ENCODE data around the gene VWA8. TPM values are rescaled to one million over a fixed set of nuclear protein-coding genes. Genes with fewer than 3 reads are reported as not detected.
A peak's percentile ranks its signal among the peaks of the same experiment; 100 is the strongest.

Gene VWA8
- polyA plus RNA-seq, 1 of the 3 experiments (the other 2 are of a cell fraction) = 5.5 TPM

DNA sequence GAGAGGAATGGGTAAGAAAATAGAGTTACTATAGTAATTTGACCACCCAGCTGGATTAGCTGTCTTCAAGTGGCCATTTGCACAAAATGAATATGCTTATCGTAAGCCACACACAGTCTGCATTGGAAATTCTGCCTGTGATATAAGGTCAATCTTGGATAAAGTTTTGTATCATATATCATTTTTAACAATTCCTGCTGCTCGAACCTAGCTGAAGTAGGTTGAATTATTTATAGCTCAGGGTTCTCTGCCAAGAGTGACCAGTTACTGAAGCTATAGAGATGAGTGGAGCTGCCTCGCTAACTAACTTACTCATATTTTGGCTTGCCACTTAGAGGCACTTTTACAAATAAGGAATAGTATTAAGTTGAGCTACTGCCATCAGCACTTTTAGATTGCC lies 282.7 kb downstream of the VWA8 start (continued):
- TF ChIP-seq, protein P1, sequence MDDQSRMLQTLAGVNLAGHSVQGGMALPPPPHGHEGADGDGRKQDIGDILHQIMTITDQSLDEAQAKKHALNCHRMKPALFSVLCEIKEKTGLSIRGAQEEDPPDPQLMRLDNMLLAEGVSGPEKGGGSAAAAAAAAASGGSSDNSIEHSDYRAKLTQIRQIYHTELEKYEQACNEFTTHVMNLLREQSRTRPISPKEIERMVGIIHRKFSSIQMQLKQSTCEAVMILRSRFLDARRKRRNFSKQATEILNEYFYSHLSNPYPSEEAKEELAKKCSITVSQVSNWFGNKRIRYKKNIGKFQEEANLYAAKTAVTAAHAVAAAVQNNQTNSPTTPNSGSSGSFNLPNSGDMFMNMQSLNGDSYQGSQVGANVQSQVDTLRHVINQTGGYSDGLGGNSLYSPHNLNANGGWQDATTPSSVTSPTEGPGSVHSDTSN (IDR thresholded peaks at IDR 0.05) = peak; percentile 64
- TF ChIP-seq SMC3 (IDR thresholded peaks at IDR 0.05; ENCODE audit: low read depth, low read length) (no peak), NFIC (IDR thresholded peaks at IDR 0.05; ENCODE audit: borderline replicate concordance) (peak; percentile 49; the same call in 1 of the 2 replicates)

DNA sequence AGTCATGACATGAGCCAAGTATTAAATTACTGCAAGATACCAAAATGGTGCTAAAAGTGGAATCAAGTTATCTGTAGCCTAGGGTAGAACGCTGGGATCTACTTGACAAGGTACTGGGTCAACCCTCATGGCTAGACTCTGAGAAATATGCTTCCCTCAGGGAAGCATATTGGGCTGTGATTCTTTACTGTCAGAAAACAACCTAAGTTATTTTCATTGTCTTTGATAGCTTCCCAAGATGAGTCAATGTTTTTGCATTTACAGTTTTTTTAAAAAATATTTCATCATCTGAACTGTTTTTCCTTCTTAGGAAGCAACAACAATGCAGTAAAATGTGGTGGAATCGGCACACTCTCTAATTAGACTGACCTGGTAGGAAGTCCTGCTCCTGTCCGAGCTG lies 285.6 kb downstream of the VWA8 start:
- Histone ChIP-seq H2AFZ (ENCODE audit: low read depth) (no peak overlapping the region), H3K36me3 (replicated peaks in 1 of 2; ENCODE audit: control insufficient read depth in 1 of 2, insufficient read depth in 2 of 2, low read length in 1 of 2) (peaks cover 0 to under 1% of the 10 kb centered on the region in 2 experiments), H3K27ac (ENCODE audit: low read depth in 2 of 2, low read length in 1 of 2) (no peak overlapping the region), H3K9ac (no peak overlapping the region), H3K9me2 (no peaks in the 10 kb centered on the region), H3K27me3 (ENCODE audit: insufficient read depth) (no peaks in the 10 kb centered on the region), H3K79me2 (ENCODE audit: insufficient read depth) (no peaks in the 10 kb centered on the region), H4K20me1 (ENCODE audit: insufficient read depth) (no peaks in the 10 kb centered on the region), H3K9me3 (no peaks in the 10 kb centered on the region), H3F3A (replicated peaks; ENCODE audit: insufficient read depth) (peaks cover 6% of the 10 kb centered on the region), H3K4me1 (ENCODE audit: control insufficient read depth in 1 of 2, insufficient read depth in 2 of 2, low read depth in 1 of 2, low read length in 1 of 2) (peaks cover 0 to 3% of the 10 kb centered on the region in 2 experiments; a peak in 3 of 4 replicates), H3K4me2 (no peak overlapping the region), H3K4me3 (ENCODE audit: low read depth in 2 of 2, low read length in 1 of 2) (no peak overlapping the region)
- TF ChIP-seq, protein P1 (IDR thresholded peaks at IDR 0.05) = 0 out of 2 replicates have a peak, but pooled peaks have one; percentile 27
- TF ChIP-seq FOSL2 (IDR thresholded peaks at IDR 0.05; ENCODE audit: borderline replicate concordance, low read depth) (peak; percentile 20; the same call in 1 of the 2 replicates), EZH2phosphoT487 (IDR thresholded peaks at IDR 0.05; ENCODE audit: borderline replicate concordance, low read depth) (no peak)
- ChIA-PET CTCF (interaction anchor here (0.6 to 5.0 kb wide), 6 partner anchors 7 to 545 kb away, joined by 3 to 28 read pairs (median 4); no protein-coding TSS in a partner anchor), POLR2A (no interaction called here)
- 92% methylated on average over 3 of the region's 3 CpGs for WGBS (ENCODE audit: low lambda C conversion rate)
- no peak for DNase-seq

DNA sequence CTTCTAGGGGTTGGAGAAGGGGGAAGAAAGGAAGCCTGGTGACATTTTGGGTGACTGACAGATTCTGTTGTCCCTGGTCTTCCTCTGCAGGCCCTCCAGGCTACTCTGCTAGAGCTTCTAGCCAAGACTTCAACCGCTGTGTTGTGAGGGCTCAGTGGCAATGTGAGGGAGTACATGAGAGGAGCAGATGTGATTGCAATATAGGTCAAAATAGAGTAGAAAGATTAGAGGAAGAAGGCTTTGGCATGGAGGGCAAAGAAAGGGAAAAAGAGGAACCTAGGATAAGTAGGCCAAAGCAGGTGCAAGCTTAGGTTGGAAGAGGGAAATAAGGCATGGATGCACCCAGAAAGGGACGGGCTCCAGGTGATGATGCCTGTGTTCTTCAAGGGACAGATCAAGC lies 286.7 kb downstream of the VWA8 start:
- DNase-seq = no peak
- Histone ChIP-seq H3K9me2 (no peaks in the 10 kb centered on the region), H2AFZ (ENCODE audit: low read depth) (no peak overlapping the region), H3K27ac (ENCODE audit: low read depth in 2 of 2, low read length in 1 of 2) (no peak overlapping the region), H3K9me3 (no peaks in the 10 kb centered on the region), H3K4me2 (no peak overlapping the region), H3F3A (replicated peaks; ENCODE audit: insufficient read depth) (peaks cover 6% of the 10 kb centered on the region), H3K4me1 (ENCODE audit: control insufficient read depth in 1 of 2, insufficient read depth in 2 of 2, low read depth in 1 of 2, low read length in 1 of 2) (peaks cover 0 to 3% of the 10 kb centered on the region in 2 experiments; a peak in 3 of 4 replicates), H3K79me2 (ENCODE audit: insufficient read depth) (no peaks in the 10 kb centered on the region), H3K4me3 (ENCODE audit: low read depth in 2 of 2, low read length in 1 of 2) (no peak overlapping the region), H3K9ac (no peak overlapping the region), H3K27me3 (ENCODE audit: insufficient read depth) (no peaks in the 10 kb centered on the region), H4K20me1 (ENCODE audit: insufficient read depth) (no peaks in the 10 kb centered on the region), H3K36me3 (replicated peaks in 1 of 2; ENCODE audit: control insufficient read depth in 1 of 2, insufficient read depth in 2 of 2, low read length in 1 of 2) (peaks cover 3 to 4% of the 10 kb centered on the region in 2 experiments)
- ChIA-PET CTCF (interaction anchor here (1.5 to 2.0 kb wide), 3 partner anchors 10 to 437 kb away, joined by 3 to 8 read pairs (median 4); no protein-coding TSS in a partner anchor), POLR2A (no interaction called here)
- WGBS (ENCODE audit: low lambda C conversion rate) = 50% methylated on average over 2 of the region's 2 CpGs
- TF ChIP-seq MEF2A (IDR thresholded peaks at IDR 0.05; ENCODE audit: borderline replicate concordance, low read depth) (no peak), GABPA (IDR thresholded peaks at IDR 0.05; ENCODE audit: low read depth) (no peak), NFIC (IDR thresholded peaks at IDR 0.05; ENCODE audit: borderline replicate concordance) (no peak), FOXJ3 (CRISPR knock-in tag; IDR thresholded peaks at IDR 0.05) (no peak), YY1 (IDR thresholded peaks at IDR 0.05; ENCODE audit: low read depth) (no peak), FOSL2 (IDR thresholded peaks at IDR 0.05; ENCODE audit: borderline replicate concordance, low read depth) (no peak), CHD2 (IDR thresholded peaks at IDR 0.05; ENCODE audit: low read length, partially characterized antibody) (no peak), SMC3 (IDR thresholded peaks at IDR 0.05; ENCODE audit: low read depth, low read length) (no peak), RXRA (IDR thresholded peaks at IDR 0.05; ENCODE audit: borderline replicate concordance, low read depth) (no peak)
- TF ChIP-seq, protein P1 (IDR thresholded peaks at IDR 0.05) = no peak
- TF ChIP-seq, protein P2, sequence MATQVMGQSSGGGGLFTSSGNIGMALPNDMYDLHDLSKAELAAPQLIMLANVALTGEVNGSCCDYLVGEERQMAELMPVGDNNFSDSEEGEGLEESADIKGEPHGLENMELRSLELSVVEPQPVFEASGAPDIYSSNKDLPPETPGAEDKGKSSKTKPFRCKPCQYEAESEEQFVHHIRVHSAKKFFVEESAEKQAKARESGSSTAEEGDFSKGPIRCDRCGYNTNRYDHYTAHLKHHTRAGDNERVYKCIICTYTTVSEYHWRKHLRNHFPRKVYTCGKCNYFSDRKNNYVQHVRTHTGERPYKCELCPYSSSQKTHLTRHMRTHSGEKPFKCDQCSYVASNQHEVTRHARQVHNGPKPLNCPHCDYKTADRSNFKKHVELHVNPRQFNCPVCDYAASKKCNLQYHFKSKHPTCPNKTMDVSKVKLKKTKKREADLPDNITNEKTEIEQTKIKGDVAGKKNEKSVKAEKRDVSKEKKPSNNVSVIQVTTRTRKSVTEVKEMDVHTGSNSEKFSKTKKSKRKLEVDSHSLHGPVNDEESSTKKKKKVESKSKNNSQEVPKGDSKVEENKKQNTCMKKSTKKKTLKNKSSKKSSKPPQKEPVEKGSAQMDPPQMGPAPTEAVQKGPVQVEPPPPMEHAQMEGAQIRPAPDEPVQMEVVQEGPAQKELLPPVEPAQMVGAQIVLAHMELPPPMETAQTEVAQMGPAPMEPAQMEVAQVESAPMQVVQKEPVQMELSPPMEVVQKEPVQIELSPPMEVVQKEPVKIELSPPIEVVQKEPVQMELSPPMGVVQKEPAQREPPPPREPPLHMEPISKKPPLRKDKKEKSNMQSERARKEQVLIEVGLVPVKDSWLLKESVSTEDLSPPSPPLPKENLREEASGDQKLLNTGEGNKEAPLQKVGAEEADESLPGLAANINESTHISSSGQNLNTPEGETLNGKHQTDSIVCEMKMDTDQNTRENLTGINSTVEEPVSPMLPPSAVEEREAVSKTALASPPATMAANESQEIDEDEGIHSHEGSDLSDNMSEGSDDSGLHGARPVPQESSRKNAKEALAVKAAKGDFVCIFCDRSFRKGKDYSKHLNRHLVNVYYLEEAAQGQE (IDR thresholded peaks at IDR 0.05; ENCODE audit: low read depth, low read length) = no peak
